ENCODE data around the gene LAMP1. TPM values are rescaled to one million over a fixed set of nuclear protein-coding genes. Genes with fewer than 3 reads are reported as not detected.
"Not testable (repeated sequence)": the region's sequence is repeated elsewhere in the genome, so short reads cannot be mapped to it uniquely, and the experiment has no call there.

Gene LAMP1
- total RNA-seq, 2 experiments from 2014 or later: 79.5 to 80.7 TPM

DNA sequence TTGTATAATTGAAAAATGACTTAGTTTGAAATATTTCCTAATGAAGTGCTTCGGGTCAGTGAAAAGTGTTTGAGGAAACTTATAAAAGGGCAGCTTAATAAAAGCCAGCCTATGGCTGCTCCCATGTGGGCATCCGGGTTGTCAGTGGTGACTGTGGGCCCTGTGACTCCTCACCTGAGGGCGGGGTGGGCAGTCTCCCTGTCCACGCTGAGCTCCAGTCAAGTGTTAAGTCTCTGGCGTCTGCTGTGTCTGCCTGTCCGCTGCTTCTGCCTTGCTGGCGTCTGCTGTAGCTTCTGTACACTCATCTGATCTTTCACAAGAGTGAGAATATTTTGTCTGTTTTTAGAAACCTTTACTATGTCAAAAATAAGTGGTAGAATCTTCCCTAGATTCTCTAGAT is 7.1 kb downstream of the LAMP1 start:
- POLR2A ChIA-PET: no interaction called here
- Mint-ChIP-seq H3K27me3 (no peaks in the 10 kb centered on the region), H3K4me1 (peaks cover 7% of the 10 kb centered on the region), H3K36me3 (ENCODE audit: low read depth) (peaks cover 3% of the 10 kb centered on the region), H3K9me3 (no peaks in the 10 kb centered on the region), H3K27ac (no peak overlapping the region), H3K4me3 (no peak overlapping the region)
- CTCF ChIA-PET: no interaction called here
- DNase-seq: no peak

DNA sequence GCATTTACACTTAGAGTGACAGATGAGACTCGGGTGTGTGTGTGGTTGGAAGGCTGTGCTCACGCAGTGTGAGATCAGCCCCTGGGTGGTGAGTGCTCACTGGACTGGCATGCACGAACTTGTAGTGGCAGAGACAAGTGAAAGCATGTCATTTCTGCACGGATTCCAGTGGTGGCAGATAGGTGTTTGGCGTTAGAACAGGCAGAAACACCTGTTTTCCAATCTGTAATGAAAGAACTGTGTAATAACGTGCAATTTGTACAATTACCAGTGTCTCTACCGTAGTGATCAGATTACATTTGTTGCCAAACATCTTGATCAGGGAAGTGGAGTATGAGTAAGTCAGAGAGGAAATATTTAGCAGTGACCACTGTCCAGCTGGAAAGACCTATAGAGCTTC is 8.2 kb downstream of the LAMP1 start:
- CTCF ChIA-PET: no interaction called here
- Mint-ChIP-seq H3K4me1 (peaks cover 4% of the 10 kb centered on the region), H3K4me3 (no peak overlapping the region), H3K27ac (no peak overlapping the region), H3K36me3 (ENCODE audit: low read depth) (peaks cover 7% of the 10 kb centered on the region), H3K27me3 (no peaks in the 10 kb centered on the region), H3K9me3 (no peaks in the 10 kb centered on the region)
- POLR2A ChIA-PET: no interaction called here
- no peak for DNase-seq

DNA sequence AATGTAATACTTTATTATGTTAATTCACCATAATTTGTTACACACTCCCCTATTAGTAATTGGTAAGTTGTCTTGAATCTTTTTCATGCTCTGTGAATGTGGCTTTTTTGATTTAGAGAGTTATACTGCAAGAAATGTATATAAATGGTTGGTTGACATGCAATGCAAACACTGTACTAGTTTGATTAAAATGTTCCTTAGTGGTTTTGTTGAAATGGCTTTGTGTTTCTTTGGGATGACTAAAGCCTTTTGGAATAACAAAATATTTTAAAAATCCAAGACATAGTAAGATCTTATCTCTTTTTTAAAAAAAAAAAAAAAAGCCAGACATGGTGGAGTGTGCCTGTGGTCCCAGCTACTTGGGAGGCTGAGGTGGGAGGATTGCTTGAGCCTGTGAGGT is 10.5 kb downstream of the LAMP1 start:
- Mint-ChIP-seq H3K27ac (no peak overlapping the region), H3K36me3 (ENCODE audit: low read depth) (peaks cover 24% of the 10 kb centered on the region), H3K27me3 (no peaks in the 10 kb centered on the region), H3K9me3 (no peaks in the 10 kb centered on the region), H3K4me1 (no peaks in the 10 kb centered on the region), H3K4me3 (no peak overlapping the region)
- ChIA-PET POLR2A (interaction anchor here (1.4 to 1.7 kb wide), 2 partner anchors 9 to 10 kb away, joined by 3 to 5 read pairs; partner anchors contain the start of gene LAMP1), CTCF (interaction anchor here (0.7 kb wide), 1 partner anchor 112 kb away, joined by 5 read pairs; no protein-coding TSS in a partner anchor)
- no peak for DNase-seq

DNA sequence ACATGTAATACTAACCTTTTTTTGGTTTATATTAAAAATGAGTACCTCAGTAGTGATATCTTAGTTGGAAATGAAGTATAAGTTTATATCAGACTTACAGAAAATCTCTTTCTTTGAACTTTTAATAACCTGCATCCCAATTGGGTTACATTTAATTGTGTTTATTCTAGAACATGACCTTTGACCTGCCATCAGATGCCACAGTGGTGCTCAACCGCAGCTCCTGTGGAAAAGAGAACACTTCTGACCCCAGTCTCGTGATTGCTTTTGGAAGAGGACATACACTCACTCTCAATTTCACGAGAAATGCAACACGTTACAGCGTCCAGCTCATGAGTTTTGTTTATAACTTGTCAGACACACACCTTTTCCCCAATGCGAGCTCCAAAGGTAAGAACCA is 12.4 kb downstream of the LAMP1 start:
- Mint-ChIP-seq H3K4me1 (no peaks in the 10 kb centered on the region), H3K36me3 (ENCODE audit: low read depth) (peaks cover 26% of the 10 kb centered on the region), H3K4me3 (no peak overlapping the region), H3K9me3 (no peaks in the 10 kb centered on the region), H3K27ac (no peak overlapping the region), H3K27me3 (no peaks in the 10 kb centered on the region)
- no peak for DNase-seq
- POLR2A ChIA-PET: interaction anchor here (1.0 to 1.5 kb wide), 2 partner anchors 9 to 12 kb away, joined by 3 to 4 read pairs; partner anchors contain the start of gene LAMP1
- CTCF ChIA-PET: no interaction called here

DNA sequence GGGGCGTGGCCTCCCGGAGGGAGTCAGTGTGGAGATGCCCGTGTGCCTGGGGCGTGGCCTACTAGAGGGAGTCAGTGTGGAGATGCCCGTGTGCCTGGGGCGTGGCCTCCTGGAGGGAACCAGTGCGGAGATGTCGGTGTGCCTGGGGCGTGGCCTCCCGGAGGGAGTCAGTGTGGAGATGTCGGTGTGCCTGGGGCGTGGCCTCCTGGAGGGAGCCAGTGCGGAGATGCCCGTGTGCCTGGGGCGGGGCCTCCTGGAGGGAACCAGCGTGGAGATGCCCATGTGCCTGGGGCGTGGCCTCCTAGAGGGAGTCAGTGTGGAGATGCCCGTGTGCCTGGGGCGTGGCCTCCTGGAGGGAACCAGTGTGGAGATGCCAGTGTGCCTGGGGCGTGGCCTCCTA is 17.1 kb downstream of the LAMP1 start:
- H3K4me1 Mint-ChIP-seq, H3K27ac Mint-ChIP-seq, H3K4me3 Mint-ChIP-seq, POLR2A ChIA-PET, DNase-seq, H3K9me3 Mint-ChIP-seq, H3K27me3 Mint-ChIP-seq, CTCF ChIA-PET: not testable (repeated sequence)
- peaks cover 25% of the 10 kb centered on the region for H3K36me3 Mint-ChIP-seq (ENCODE audit: low read depth)

DNA sequence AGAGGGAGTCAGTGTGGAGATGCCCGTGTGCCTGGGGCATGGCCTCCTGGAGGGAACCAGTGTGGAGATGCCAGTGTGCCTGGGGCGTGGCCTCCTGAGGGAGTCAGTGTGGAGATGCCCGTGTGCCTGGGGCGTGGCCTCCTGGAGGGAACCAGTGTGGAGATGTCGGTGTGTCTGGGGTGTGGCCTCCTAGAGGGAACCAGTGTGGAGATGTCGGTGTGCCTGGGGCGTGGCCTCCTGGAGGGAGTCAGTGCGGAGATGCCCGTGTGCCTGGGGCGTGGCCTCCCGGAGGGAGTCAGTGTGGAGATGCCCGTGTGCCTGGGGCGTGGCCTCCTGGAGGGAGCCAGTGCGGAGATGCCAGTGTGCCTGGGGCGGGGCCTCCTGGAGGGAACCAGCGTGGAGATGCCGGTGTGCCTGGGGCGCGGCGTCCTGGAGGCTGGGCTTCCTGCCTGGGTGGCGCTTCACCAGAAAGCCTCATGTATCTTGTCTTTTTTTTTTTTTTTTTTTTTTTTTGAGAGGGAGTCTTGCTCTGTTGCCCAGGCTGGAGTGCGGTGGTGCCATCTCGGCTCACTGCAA is 17.9 kb downstream of the LAMP1 start:
- peaks cover 25% of the 10 kb centered on the region for H3K36me3 Mint-ChIP-seq (ENCODE audit: low read depth)
- H3K27ac Mint-ChIP-seq, CTCF ChIA-PET, DNase-seq, H3K4me3 Mint-ChIP-seq, H3K27me3 Mint-ChIP-seq, H3K9me3 Mint-ChIP-seq, H3K4me1 Mint-ChIP-seq, POLR2A ChIA-PET: not testable (repeated sequence)

DNA sequence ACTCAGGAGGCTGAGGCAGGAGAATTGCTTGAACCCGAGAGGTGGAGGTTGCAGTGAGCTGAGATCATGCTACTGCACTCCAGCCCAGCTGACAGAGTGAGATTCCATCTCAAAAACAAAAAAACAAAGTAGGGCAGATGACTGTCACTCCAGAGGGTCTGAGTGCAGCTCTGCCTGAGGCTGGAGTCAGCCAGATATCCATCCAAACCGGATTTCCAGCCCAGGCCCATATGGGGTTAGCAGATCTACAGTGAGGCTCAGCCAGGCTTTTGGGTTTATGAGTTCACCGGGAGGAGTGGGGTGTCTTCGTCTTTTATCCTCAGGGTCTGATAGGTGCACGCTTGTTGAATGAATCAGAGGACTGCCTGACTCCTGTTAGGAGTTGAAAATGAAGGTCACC is 19.0 kb downstream of the LAMP1 start:
- POLR2A ChIA-PET: no interaction called here
- H3K9me3 Mint-ChIP-seq: no peaks in the 10 kb centered on the region
- CTCF ChIA-PET: no interaction called here
- no peak for DNase-seq
- no peak overlapping the region for H3K4me3 Mint-ChIP-seq
- H3K4me1 Mint-ChIP-seq: no peaks in the 10 kb centered on the region
- no peak overlapping the region for H3K27ac Mint-ChIP-seq
- peaks cover 28% of the 10 kb centered on the region for H3K36me3 Mint-ChIP-seq (ENCODE audit: low read depth)
- H3K27me3 Mint-ChIP-seq: no peaks in the 10 kb centered on the region

- no peak for DNase-seq
- no peaks in the 10 kb centered on the region for H3K27me3 Mint-ChIP-seq
- H3K4me1 Mint-ChIP-seq: no peaks in the 10 kb centered on the region
- CTCF ChIA-PET: interaction anchor here (0.7 kb wide), 1 partner anchor 1100 kb away, joined by 4 read pairs; no protein-coding TSS in a partner anchor
- no peak overlapping the region for H3K27ac Mint-ChIP-seq
- no peak overlapping the region for H3K4me3 Mint-ChIP-seq
- no peaks in the 10 kb centered on the region for H3K9me3 Mint-ChIP-seq
- POLR2A ChIA-PET: no interaction called here
- peaks cover 28% of the 10 kb centered on the region for H3K36me3 Mint-ChIP-seq (ENCODE audit: low read depth)
These were observed 20.0 kb downstream of the LAMP1 start for GRCh38 chr13:113317031-113317430.

- H3K4me1 Mint-ChIP-seq: no peaks in the 10 kb centered on the region
- H3K4me3 Mint-ChIP-seq: no peak overlapping the region
- H3K27me3 Mint-ChIP-seq: no peaks in the 10 kb centered on the region
- no peak for DNase-seq
- POLR2A ChIA-PET: interaction anchor here (1.5 kb wide), 1 partner anchor 10 kb away, joined by 3 read pairs; no protein-coding TSS in a partner anchor
- H3K9me3 Mint-ChIP-seq: no peaks in the 10 kb centered on the region
- CTCF ChIA-PET: no interaction called here
- no peak overlapping the region for H3K27ac Mint-ChIP-seq
- peaks cover 32% of the 10 kb centered on the region for H3K36me3 Mint-ChIP-seq (ENCODE audit: low read depth)
These were observed 21.9 kb downstream of the LAMP1 start for GRCh38 chr13:113318956-113319355.

- H3K4me1 Mint-ChIP-seq: no peaks in the 10 kb centered on the region
- CTCF ChIA-PET: no interaction called here
- POLR2A ChIA-PET: no interaction called here
- no peaks in the 10 kb centered on the region for H3K27me3 Mint-ChIP-seq
- peaks cover 32% of the 10 kb centered on the region for H3K36me3 Mint-ChIP-seq (ENCODE audit: low read depth)
- H3K27ac Mint-ChIP-seq: no peak overlapping the region
- no peaks in the 10 kb centered on the region for H3K9me3 Mint-ChIP-seq
- H3K4me3 Mint-ChIP-seq: no peak overlapping the region
- DNase-seq: no peak
These were observed 22.3 kb downstream of the LAMP1 start for GRCh38 chr13:113319371-113319770.

GRCh38 chr13:113320226-113320875 is 23.3 kb downstream of the LAMP1 start:
- ChIA-PET CTCF (no interaction called here), POLR2A (interaction anchor here (0.7 kb wide), 1 partner anchor 12 kb away, joined by 3 read pairs; no protein-coding TSS in a partner anchor)
- H3K4me3 Mint-ChIP-seq: no peak overlapping the region
- H3K27me3 Mint-ChIP-seq: no peaks in the 10 kb centered on the region
- no peak overlapping the region for H3K27ac Mint-ChIP-seq
- no peaks in the 10 kb centered on the region for H3K9me3 Mint-ChIP-seq
- no peaks in the 10 kb centered on the region for H3K4me1 Mint-ChIP-seq
- H3K36me3 Mint-ChIP-seq (ENCODE audit: low read depth): peaks cover 32% of the 10 kb centered on the region
- DNase-seq: no peak

DNA sequence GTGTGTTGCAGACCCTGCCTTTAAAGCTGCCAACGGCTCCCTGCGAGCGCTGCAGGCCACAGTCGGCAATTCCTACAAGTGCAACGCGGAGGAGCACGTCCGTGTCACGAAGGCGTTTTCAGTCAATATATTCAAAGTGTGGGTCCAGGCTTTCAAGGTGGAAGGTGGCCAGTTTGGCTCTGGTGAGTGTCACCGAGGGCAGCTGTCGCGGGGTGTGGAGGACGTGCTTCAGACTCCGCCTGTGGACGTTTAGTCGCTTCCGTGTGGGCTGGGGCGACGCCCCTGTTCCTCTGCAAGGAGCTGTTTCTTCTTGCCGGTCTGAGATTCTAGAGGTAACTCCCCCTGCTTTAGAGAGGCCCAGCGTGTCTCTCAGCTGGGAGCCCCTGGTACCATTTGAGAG is 24.5 kb downstream of the LAMP1 start:
- H3K36me3 Mint-ChIP-seq (ENCODE audit: low read depth): peaks cover 32% of the 10 kb centered on the region
- no peak overlapping the region for H3K27ac Mint-ChIP-seq
- H3K9me3 Mint-ChIP-seq: no peaks in the 10 kb centered on the region
- H3K4me3 Mint-ChIP-seq: no peak overlapping the region
- ChIA-PET POLR2A (no interaction called here), CTCF (no interaction called here)
- no peak for DNase-seq
- H3K4me1 Mint-ChIP-seq: no peaks in the 10 kb centered on the region
- H3K27me3 Mint-ChIP-seq: no peaks in the 10 kb centered on the region

DNA sequence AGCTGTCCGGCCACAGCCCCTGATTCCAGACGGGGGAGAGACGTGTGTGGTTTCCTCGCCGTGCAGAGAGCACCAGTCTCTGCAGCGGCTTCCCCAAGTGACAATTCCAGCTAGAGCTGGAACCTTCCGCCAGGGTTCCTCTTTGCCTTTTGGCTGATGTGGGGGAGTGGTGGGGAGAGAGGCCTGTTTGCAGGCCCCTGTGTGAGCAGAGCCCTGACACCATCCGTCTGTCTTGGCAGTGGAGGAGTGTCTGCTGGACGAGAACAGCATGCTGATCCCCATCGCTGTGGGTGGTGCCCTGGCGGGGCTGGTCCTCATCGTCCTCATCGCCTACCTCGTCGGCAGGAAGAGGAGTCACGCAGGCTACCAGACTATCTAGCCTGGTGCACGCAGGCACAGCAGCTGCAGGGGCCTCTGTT is 25.0 kb downstream of the LAMP1 start:
- Mint-ChIP-seq H3K4me1 (no peaks in the 10 kb centered on the region), H3K27me3 (no peaks in the 10 kb centered on the region), H3K9me3 (no peaks in the 10 kb centered on the region), H3K36me3 (ENCODE audit: low read depth) (peaks cover 32% of the 10 kb centered on the region), H3K27ac (no peak overlapping the region), H3K4me3 (no peak overlapping the region)
- ChIA-PET CTCF (no interaction called here), POLR2A (no interaction called here)
- no peak for DNase-seq

Data from activated CD4-positive, alpha-beta memory T cell treated with anti-CD3 and anti-CD28 coated beads, Interleukin-2, amount 10 ng/mL, durations not matched to agents 7 days and 5 days (primary cell).